HL-60/S4 treated with phorbol 12-myristate 13-acetate at 8.2 ng/mL for 4 days and 3 days (cell line): ENCODE measurements around the gene PPT1.

Source experiments
- in situ Hi-C: fragments of 300-500 bp; cut with MboI; formaldehyde crosslinking; loops from 2 replicates; pipeline ENCODE4 v1.15.0; 2022; ENCODE audit warnings: low sequenced_read_pairs

The PPT1 gene

DNA sequence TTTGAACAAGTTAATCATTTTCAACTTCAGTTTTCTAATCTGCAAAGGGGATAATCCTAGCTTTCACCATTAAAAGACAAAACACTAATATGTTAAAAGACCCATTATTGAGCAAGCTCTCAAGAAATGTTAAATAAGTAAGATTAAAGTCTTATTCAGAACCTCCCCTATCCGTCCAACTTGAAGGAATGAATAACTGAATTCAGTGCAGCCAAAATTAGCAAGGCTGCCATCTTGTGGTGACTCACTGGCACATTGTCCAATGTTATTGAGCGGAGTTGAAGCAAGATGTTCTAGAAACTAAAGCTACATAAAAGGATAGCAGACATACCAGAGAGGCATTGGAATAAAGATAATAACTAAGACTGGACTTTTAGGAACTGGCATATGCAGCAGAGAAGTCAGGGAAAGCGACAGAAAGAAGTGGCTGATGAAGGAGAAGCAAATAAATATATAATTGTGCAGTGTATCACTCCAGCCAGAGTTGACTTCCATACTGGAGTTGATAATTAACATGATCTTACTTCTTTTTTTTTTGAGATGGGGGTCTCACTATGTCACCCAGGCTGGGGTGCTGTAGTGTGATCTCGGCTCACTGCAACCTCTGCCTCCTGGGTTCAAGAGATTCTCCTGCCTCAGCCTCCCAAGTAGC is 64.7 kb downstream of the PPT1 start:
- in situ Hi-C loops: no loop called here

GRCh38 chr1:40030528-40031135 is 66.4 kb downstream of the PPT1 start:
- in situ Hi-C loops: no loop called here

DNA sequence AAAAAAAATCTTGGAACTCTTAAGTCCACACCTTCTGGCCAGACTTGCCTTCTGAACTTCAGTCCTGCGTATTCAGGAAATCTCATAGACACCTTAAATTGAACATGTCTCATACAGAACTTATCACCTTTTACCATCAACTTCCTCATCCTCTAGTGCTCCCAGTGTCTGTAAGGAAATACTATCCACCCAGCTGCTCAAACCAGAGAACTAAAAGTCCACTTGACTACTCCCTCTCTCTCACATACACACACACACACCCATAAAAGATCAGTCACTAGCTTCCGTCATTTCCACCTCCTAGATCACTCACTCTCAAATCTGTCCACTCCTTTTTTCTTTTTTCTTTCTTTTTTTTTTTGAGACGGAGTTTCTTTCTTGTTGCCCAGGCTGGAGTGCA is 67.4 kb downstream of the PPT1 start:
- in situ Hi-C loops: no loop called here

GRCh38 chr1:40027647-40028046 is 69.4 kb downstream of the PPT1 start:
- in situ Hi-C loops: no loop called here

DNA sequence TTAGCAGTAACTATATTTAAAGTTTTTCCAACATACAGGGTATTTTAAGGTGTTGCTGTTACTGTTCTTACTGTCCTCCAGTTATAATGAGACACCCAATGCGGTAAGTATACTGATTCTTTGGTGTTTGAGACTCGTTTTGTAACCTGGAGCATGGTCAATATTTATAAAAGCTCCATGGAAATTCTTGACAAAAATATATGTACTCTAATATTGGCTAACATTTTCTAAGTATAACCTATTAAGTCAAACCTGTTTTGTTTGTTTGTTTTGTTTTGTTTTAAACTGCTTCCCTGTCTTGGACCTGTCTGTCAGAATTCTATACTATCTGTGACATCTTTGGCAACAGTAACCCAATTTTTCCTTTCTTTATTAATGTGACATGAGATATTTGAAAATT is 72.4 kb downstream of the PPT1 start:
- in situ Hi-C loops: no loop called here

- in situ Hi-C loops: no loop called here
Measured at GRCh38 chr1:40023379-40023944, 73.6 kb downstream of the PPT1 start.
